ENCODE data around the gene OPRM1.

OPRM1 gene

GRCh38 chr6:154243793-154244750, 205.0 kb downstream of the OPRM1 start:
- DNase-seq = no peak

- no peak for DNase-seq
Measured at GRCh38 chr6:154245506-154245905, 206.5 kb downstream of the OPRM1 start.

- DNase-seq = no peak
Measured at GRCh38 chr6:154246723-154247118, 207.7 kb downstream of the OPRM1 start.

GRCh38 chr6:154247119-154247861, 208.2 kb downstream of the OPRM1 start:
- no peak for DNase-seq

- DNase-seq = no peak
Measured at GRCh38 chr6:154249499-154250298, 210.7 kb downstream of the OPRM1 start.

- no peak for DNase-seq
Measured at GRCh38 chr6:154251116-154251515, 212.1 kb downstream of the OPRM1 start.

- no peak for DNase-seq
Measured at GRCh38 chr6:154252678-154253077, 213.6 kb downstream of the OPRM1 start.

- DNase-seq = no peak
Measured at GRCh38 chr6:154257067-154257466, 218.0 kb downstream of the OPRM1 start.

- DNase-seq = no peak
Measured at GRCh38 chr6:154258064-154258757, 219.2 kb downstream of the OPRM1 start.

- DNase-seq = no peak
Measured at GRCh38 chr6:154261688-154262397, 222.8 kb downstream of the OPRM1 start.

- no peak for DNase-seq
Measured at GRCh38 chr6:154266560-154267099, 227.6 kb downstream of the OPRM1 start.

GRCh38 chr6:154267508-154268106, 228.6 kb downstream of the OPRM1 start:
- no peak for DNase-seq

GRCh38 chr6:154268486-154268885, 229.4 kb downstream of the OPRM1 start:
- DNase-seq = no peak

GRCh38 chr6:154274168-154274567, 235.1 kb downstream of the OPRM1 start:
- DNase-seq = no peak

- peak; percentile 51 for DNase-seq
Measured at GRCh38 chr6:154276810-154277628, 238.0 kb downstream of the OPRM1 start.

GRCh38 chr6:154277629-154278017, 238.6 kb downstream of the OPRM1 start:
- DNase-seq = no peak

- no peak for DNase-seq
Measured at GRCh38 chr6:154280521-154280920, 241.5 kb downstream of the OPRM1 start.

GRCh38 chr6:154284313-154284853, 245.3 kb downstream of the OPRM1 start:
- DNase-seq = no peak

- no peak for DNase-seq
Measured at GRCh38 chr6:154285826-154286225, 246.8 kb downstream of the OPRM1 start.

All from NCI-H510A treated with DMSO at 0.1 percent for 48 hours (cell line).